Mucosa of rectum (tissue), 2 donors: ENCODE data around the gene TCEA2.

ENCODE experiments used
- H3K27ac ChIP-seq, 2 donors: one replicate each; pipeline ENCODE4 v1.7.0; 2013; ENCODE audit warnings: inconsistent platforms in 2 of 2, low read depth in 2 of 2, low read length in 2 of 2
- H3K27me3 ChIP-seq, 2 donors: one replicate each; pipeline ENCODE4 v1.7.0; 2013; ENCODE audit warnings: low read length in 2 of 2; ENCODE audit not compliant: control insufficient read depth in 2 of 2, insufficient read depth in 2 of 2
- H3K36me3 ChIP-seq, 2 donors: one replicate each; pipeline ENCODE4 v1.7.0; 2013; ENCODE audit warnings: low read length in 2 of 2; ENCODE audit not compliant: control insufficient read depth in 2 of 2, insufficient read depth in 2 of 2
- H3K4me1 ChIP-seq, 2 donors: one replicate each; pipeline ENCODE4 v1.7.0; 2013; ENCODE audit warnings: low read length in 2 of 2, mild to moderate bottlenecking in 1 of 2; ENCODE audit not compliant: control insufficient read depth in 2 of 2, insufficient read depth in 2 of 2
- H3K4me3 ChIP-seq, 2 donors: one replicate each; pipeline ENCODE4 v1.7.0; 2013; ENCODE audit warnings: low read length in 2 of 2
- H3K9ac ChIP-seq, 2 donors: one replicate each; pipeline ENCODE4 v1.7.0; 2013; ENCODE audit warnings: low read length in 2 of 2, low read depth in 1 of 2, mild to moderate bottlenecking in 1 of 2
- H3K9me3 ChIP-seq, 2 donors: one replicate each; pipeline ENCODE4 v1.7.0; 2013; ENCODE audit warnings: low read length in 2 of 2; ENCODE audit not compliant: control insufficient read depth in 2 of 2
- donor health status: healthy.
- donor health status: Normal muscosa, but diverticular disease.

TCEA2 gene

GRCh38 chr20:64065974-64066343 is 3.0 kb downstream of the TCEA2 start:
- H3K9ac ChIP-seq: no peak overlapping the region
- H3K36me3 ChIP-seq: no peaks in the 10 kb centered on the region
- H3K4me3 ChIP-seq: no peak overlapping the region
- no peaks in the 10 kb centered on the region for H3K9me3 ChIP-seq
- H3K27me3 ChIP-seq: no peaks in the 10 kb centered on the region
- H3K27ac ChIP-seq: no peak overlapping the region
- H3K4me1 ChIP-seq: peaks cover 14 to 17% of the 10 kb centered on the region in 2 donors

GRCh38 chr20:64067005-64067632 is 4.1 kb downstream of the TCEA2 start:
- Histone ChIP-seq H3K9me3 (no peaks in the 10 kb centered on the region), H3K9ac (no peak overlapping the region), H3K27ac (no peak overlapping the region), H3K27me3 (no peaks in the 10 kb centered on the region), H3K4me3 (no peak overlapping the region), H3K36me3 (no peaks in the 10 kb centered on the region), H3K4me1 (peaks cover 14 to 17% of the 10 kb centered on the region in 2 donors)

GRCh38 chr20:64067733-64068307 is 4.8 kb downstream of the TCEA2 start:
- H3K9me3 ChIP-seq: no peaks in the 10 kb centered on the region
- H3K27ac ChIP-seq: no peak overlapping the region
- H3K4me3 ChIP-seq: no peak overlapping the region
- H3K9ac ChIP-seq: no peak overlapping the region
- peaks cover 9 to 13% of the 10 kb centered on the region in 2 donors for H3K4me1 ChIP-seq
- H3K36me3 ChIP-seq: no peaks in the 10 kb centered on the region
- H3K27me3 ChIP-seq: no peaks in the 10 kb centered on the region

GRCh38 chr20:64068386-64069208 is 5.6 kb downstream of the TCEA2 start:
- H3K27me3 ChIP-seq: no peaks in the 10 kb centered on the region
- H3K9me3 ChIP-seq: no peaks in the 10 kb centered on the region
- H3K36me3 ChIP-seq: peaks cover under 1% of the 10 kb centered on the region in 2 donors
- no peak overlapping the region for H3K4me3 ChIP-seq
- peaks cover 3 to 13% of the 10 kb centered on the region in 2 donors for H3K4me1 ChIP-seq
- no peak overlapping the region for H3K9ac ChIP-seq
- no peak overlapping the region for H3K27ac ChIP-seq

GRCh38 chr20:64069209-64069613 is 6.2 kb downstream of the TCEA2 start:
- Histone ChIP-seq H3K9ac (no peak overlapping the region), H3K27me3 (no peaks in the 10 kb centered on the region), H3K9me3 (no peaks in the 10 kb centered on the region), H3K4me1 (peaks cover 3 to 13% of the 10 kb centered on the region in 2 donors), H3K4me3 (no peak overlapping the region), H3K36me3 (peaks cover 5 to 6% of the 10 kb centered on the region in 2 donors), H3K27ac (no peak overlapping the region)

- H3K4me3 ChIP-seq: no peak overlapping the region
- no peaks in the 10 kb centered on the region for H3K9me3 ChIP-seq
- H3K4me1 ChIP-seq: peaks cover 3 to 13% of the 10 kb centered on the region in 2 donors
- peaks cover 5 to 6% of the 10 kb centered on the region in 2 donors for H3K36me3 ChIP-seq
- H3K27me3 ChIP-seq: no peaks in the 10 kb centered on the region
- no peak overlapping the region for H3K27ac ChIP-seq
- H3K9ac ChIP-seq: no peak overlapping the region
These were observed 6.7 kb downstream of the TCEA2 start for GRCh38 chr20:64069614-64070243.

- Histone ChIP-seq H3K9ac (no peak overlapping the region), H3K27me3 (no peaks in the 10 kb centered on the region), H3K36me3 (peaks cover 5 to 6% of the 10 kb centered on the region in 2 donors), H3K4me1 (peaks cover 3 to 11% of the 10 kb centered on the region in 2 donors), H3K4me3 (no peak overlapping the region), H3K27ac (no peak overlapping the region), H3K9me3 (no peaks in the 10 kb centered on the region)
These were observed 7.4 kb downstream of the TCEA2 start for GRCh38 chr20:64070244-64070993.

- H3K27ac ChIP-seq: no peak overlapping the region
- H3K9ac ChIP-seq: no peak overlapping the region
- peaks cover 0 to 1% of the 10 kb centered on the region in 2 donors for H3K4me1 ChIP-seq
- H3K27me3 ChIP-seq: no peaks in the 10 kb centered on the region
- H3K9me3 ChIP-seq: no peaks in the 10 kb centered on the region
- H3K36me3 ChIP-seq: peaks cover 5 to 6% of the 10 kb centered on the region in 2 donors
- no peak overlapping the region for H3K4me3 ChIP-seq
These were observed 8.6 kb downstream of the TCEA2 start for GRCh38 chr20:64071341-64072332.
